Chondrocyte (in vitro differentiated cells): ENCODE results near the gene CNKSR1. TPM values are rescaled to one million over a fixed set of nuclear protein-coding genes. Genes with fewer than 3 reads are reported as not detected.

Source experiments
- DNase-seq: peaks from one replicate; pipeline ENCODE4 v3.0.0; 2021; ENCODE audit warnings: mixed read lengths, low spot score
- H3K27ac Mint-ChIP-seq: one replicate; pipeline ENCODE4 v1.8.0; 2021; ENCODE audit warnings: mild to moderate bottlenecking, moderate library complexity, mixed read lengths; ENCODE audit not compliant: unreplicated experiment
- H3K27me3 Mint-ChIP-seq: 2 replicates; pipeline ENCODE4 v1.8.0; 2021; ENCODE audit warnings: low read depth, mixed read lengths
- H3K36me3 Mint-ChIP-seq: 2 replicates; pipeline ENCODE4 v1.8.0; 2021; ENCODE audit warnings: low read depth, mixed read lengths
- H3K4me1 Mint-ChIP-seq: 2 replicates; pipeline ENCODE4 v1.8.0; 2021; ENCODE audit warnings: low read depth, mild to moderate bottlenecking, mixed read lengths
- H3K4me3 Mint-ChIP-seq: one replicate; pipeline ENCODE4 v1.8.0; 2021; ENCODE audit warnings: mild to moderate bottlenecking, moderate library complexity, mixed read lengths; ENCODE audit not compliant: unreplicated experiment
- H3K9me3 Mint-ChIP-seq: 2 replicates; pipeline ENCODE4 v1.8.0; 2021; ENCODE audit warnings: low read depth, mixed read lengths
- total RNA-seq: library from RNA; stranded (reverse); gene quantifications from 3 replicates; pipeline ENCODE4 v1.2.1, GENCODE V29; 2021
- TF ChIP-seq, protein P1 (sequence below): fragments of 200-600 bp; sonication (generic); IDR thresholded peaks from 2 replicates; pipeline ENCODE4 v1.5.0; 2021; ENCODE audit warnings: antibody characterized with exemption, mild to moderate bottlenecking, moderate library complexity

The CNKSR1 gene
- total RNA-seq, 1 donor from 2014 or later = 0.80 TPM

GRCh38 chr1:26195805-26196204 lies 18.5 kb downstream of the CNKSR1 start:
- H3K4me3 Mint-ChIP-seq = no peak overlapping the region
- no peaks in the 10 kb centered on the region for H3K36me3 Mint-ChIP-seq
- no peak overlapping the region for H3K27ac Mint-ChIP-seq
- no peak for DNase-seq
- TF ChIP-seq, protein P1, sequence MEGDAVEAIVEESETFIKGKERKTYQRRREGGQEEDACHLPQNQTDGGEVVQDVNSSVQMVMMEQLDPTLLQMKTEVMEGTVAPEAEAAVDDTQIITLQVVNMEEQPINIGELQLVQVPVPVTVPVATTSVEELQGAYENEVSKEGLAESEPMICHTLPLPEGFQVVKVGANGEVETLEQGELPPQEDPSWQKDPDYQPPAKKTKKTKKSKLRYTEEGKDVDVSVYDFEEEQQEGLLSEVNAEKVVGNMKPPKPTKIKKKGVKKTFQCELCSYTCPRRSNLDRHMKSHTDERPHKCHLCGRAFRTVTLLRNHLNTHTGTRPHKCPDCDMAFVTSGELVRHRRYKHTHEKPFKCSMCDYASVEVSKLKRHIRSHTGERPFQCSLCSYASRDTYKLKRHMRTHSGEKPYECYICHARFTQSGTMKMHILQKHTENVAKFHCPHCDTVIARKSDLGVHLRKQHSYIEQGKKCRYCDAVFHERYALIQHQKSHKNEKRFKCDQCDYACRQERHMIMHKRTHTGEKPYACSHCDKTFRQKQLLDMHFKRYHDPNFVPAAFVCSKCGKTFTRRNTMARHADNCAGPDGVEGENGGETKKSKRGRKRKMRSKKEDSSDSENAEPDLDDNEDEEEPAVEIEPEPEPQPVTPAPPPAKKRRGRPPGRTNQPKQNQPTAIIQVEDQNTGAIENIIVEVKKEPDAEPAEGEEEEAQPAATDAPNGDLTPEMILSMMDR = no peak
- no peaks in the 10 kb centered on the region for H3K4me1 Mint-ChIP-seq
- peaks cover 22% of the 10 kb centered on the region for H3K27me3 Mint-ChIP-seq
- H3K9me3 Mint-ChIP-seq = no peaks in the 10 kb centered on the region

GRCh38 chr1:26197301-26197700 lies 20.0 kb downstream of the CNKSR1 start:
- H3K27ac Mint-ChIP-seq = no peak overlapping the region
- H3K27me3 Mint-ChIP-seq = peaks cover 22% of the 10 kb centered on the region
- DNase-seq = no peak
- TF ChIP-seq, protein P1 = no peak
- no peak overlapping the region for H3K4me3 Mint-ChIP-seq
- H3K9me3 Mint-ChIP-seq = no peaks in the 10 kb centered on the region
- H3K36me3 Mint-ChIP-seq = no peaks in the 10 kb centered on the region
- H3K4me1 Mint-ChIP-seq = no peaks in the 10 kb centered on the region

DNA sequence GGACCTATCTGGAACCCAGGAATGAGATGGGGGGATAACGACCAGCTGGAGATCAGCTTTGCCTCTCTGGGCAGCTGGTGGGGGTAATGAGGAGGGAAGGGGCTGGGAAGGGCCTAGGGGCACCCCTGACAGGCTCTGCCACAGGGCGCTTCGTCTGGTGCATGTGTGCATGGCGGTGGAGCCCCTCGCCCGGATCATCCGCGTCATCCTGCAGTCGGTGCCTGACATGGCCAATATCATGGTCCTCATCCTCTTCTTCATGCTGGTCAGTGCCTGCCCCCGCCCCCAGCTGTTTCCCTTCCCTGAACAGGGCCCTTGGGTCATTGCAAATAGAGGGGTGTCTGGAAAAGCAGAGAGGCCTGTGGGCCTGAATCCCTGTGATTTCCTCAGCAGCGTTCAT lies 20.5 kb downstream of the CNKSR1 start:
- Mint-ChIP-seq H3K9me3 (no peaks in the 10 kb centered on the region), H3K27ac (no peak overlapping the region), H3K36me3 (no peaks in the 10 kb centered on the region), H3K4me1 (no peaks in the 10 kb centered on the region), H3K4me3 (no peak overlapping the region), H3K27me3 (peaks cover 25% of the 10 kb centered on the region)
- TF ChIP-seq, protein P1 = no peak
- no peak for DNase-seq

DNA sequence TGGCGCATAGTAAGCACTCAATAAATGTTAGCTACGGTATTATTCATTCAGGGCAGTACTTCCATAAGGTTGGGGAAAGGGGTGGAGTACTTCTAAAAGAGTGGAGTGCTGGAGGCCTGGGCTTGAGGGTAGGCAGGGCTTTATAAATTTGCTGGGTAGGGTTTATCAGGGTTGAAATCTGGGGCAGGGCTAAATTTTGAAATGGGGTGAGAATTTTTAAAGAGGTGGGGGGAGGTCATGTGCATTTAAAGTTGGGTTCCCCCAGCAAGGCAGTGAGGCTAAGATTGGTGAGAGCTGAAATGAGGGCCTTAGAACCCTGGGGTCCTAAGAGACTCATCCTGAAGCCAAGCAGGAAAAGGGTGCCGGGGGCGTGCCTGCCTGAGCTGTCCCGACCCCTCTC lies 23.1 kb downstream of the CNKSR1 start:
- TF ChIP-seq, protein P1 = no peak
- Mint-ChIP-seq H3K4me3 (no peak overlapping the region), H3K4me1 (no peaks in the 10 kb centered on the region), H3K27me3 (peaks cover 24% of the 10 kb centered on the region), H3K9me3 (no peaks in the 10 kb centered on the region), H3K36me3 (no peaks in the 10 kb centered on the region), H3K27ac (no peak overlapping the region)
- no peak for DNase-seq

GRCh38 chr1:26203642-26204318 lies 26.5 kb downstream of the CNKSR1 start:
- no peaks in the 10 kb centered on the region for H3K9me3 Mint-ChIP-seq
- no peak for DNase-seq
- no peak overlapping the region for H3K4me3 Mint-ChIP-seq
- no peak overlapping the region for H3K27ac Mint-ChIP-seq
- no peaks in the 10 kb centered on the region for H3K4me1 Mint-ChIP-seq
- H3K36me3 Mint-ChIP-seq = no peaks in the 10 kb centered on the region
- TF ChIP-seq, protein P1 = no peak
- H3K27me3 Mint-ChIP-seq = peaks cover 15% of the 10 kb centered on the region
